IMR-90 (cell line): Measurements from ENCODE around the gene CAMK2B. TPM values are rescaled to one million over a fixed set of nuclear protein-coding genes. Genes with fewer than 3 reads are reported as not detected.

Experiments used
- FOS ChIP-seq: fragments of 150-350 bp; IDR thresholded peaks from 2 replicates; pipeline ENCODE4 v1.6.1; 2016; ENCODE audit warnings: low read depth, low read length
- MAFK ChIP-seq: IDR thresholded peaks from 2 replicates; pipeline ENCODE4 v1.6.1; 2012; ENCODE audit warnings: low read depth, low read length, improper control_type of control experiment
- MAZ ChIP-seq: IDR thresholded peaks from 2 replicates; pipeline ENCODE4 v1.6.1; 2012; ENCODE audit warnings: low read depth, mild to moderate bottlenecking, low read length, improper control_type of control experiment, moderate library complexity, borderline replicate concordance
- MXI1 ChIP-seq: IDR thresholded peaks from 2 replicates; pipeline ENCODE4 v1.6.1; 2012; ENCODE audit warnings: low read depth, mild to moderate bottlenecking, low read length, moderate library complexity, borderline replicate concordance
- POLR2A ChIP-seq: IDR thresholded peaks from 2 replicates; pipeline ENCODE4 v1.6.1; 2012; ENCODE audit warnings: mild to moderate bottlenecking, low read depth, low read length
- RCOR1 ChIP-seq: IDR thresholded peaks from 2 replicates; pipeline ENCODE4 v1.6.1; 2012; ENCODE audit warnings: mild to moderate bottlenecking, low read length, improper control_type of control experiment; ENCODE audit not compliant: insufficient replicate concordance
- polyA plus RNA-seq, 3 experiments: library from polyadenylated mRNA; depleted of rRNA; stranded (reverse); fragments of >200 nt; gene quantifications; 2 replicates each; pipeline ENCODE4 v1.2.3, GENCODE V29; 2012; ENCODE audit warnings: low replicate concordance in 1 of 3
- total RNA-seq: library from RNA; depleted of rRNA; stranded (reverse); fragments of >200 nt; gene quantifications from 2 replicates; pipeline ENCODE4 v1.2.3, GENCODE V29; 2012
- TF ChIP-seq, protein P1 (sequence below): conservative IDR thresholded peaks from 2 replicates; pipeline ENCODE4 v1.5.1; 2012; ENCODE audit warnings: mild to moderate bottlenecking, low read depth, low read length, improper control_type of control experiment

Gene CAMK2B
- total and polyA plus RNA-seq, 2 of the 4 experiments (the other 2 are of a cell fraction): 0.18 to 0.36 TPM

DNA sequence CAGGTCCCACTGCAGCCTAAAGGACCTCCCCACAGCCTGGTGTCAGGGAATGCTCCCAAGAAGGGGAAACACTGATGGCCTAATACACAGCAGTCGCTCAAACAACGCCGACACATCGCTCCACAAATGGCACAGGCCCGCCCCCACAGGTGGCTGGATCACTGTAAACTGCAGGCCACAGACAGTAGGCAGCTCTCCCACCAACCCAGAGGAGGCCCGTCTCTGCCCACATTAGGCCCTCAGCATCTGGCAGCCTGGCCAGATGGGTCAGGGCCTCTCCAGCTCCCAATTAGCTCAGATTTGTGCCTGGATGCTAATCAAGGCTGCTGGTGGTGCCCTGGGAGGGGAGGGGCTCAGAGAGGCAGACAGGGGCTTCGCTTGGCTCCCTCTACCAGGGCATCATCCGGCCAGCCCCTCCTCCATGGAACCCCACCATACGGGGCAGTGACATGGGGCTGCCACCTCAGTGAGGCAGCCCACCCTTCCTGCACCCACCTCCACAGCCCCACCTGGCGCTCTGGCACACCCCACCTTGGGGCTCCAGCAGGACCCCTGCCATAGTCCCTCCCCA lies 42.7 kb downstream of the CAMK2B start (continued):
- TF ChIP-seq, protein P1, sequence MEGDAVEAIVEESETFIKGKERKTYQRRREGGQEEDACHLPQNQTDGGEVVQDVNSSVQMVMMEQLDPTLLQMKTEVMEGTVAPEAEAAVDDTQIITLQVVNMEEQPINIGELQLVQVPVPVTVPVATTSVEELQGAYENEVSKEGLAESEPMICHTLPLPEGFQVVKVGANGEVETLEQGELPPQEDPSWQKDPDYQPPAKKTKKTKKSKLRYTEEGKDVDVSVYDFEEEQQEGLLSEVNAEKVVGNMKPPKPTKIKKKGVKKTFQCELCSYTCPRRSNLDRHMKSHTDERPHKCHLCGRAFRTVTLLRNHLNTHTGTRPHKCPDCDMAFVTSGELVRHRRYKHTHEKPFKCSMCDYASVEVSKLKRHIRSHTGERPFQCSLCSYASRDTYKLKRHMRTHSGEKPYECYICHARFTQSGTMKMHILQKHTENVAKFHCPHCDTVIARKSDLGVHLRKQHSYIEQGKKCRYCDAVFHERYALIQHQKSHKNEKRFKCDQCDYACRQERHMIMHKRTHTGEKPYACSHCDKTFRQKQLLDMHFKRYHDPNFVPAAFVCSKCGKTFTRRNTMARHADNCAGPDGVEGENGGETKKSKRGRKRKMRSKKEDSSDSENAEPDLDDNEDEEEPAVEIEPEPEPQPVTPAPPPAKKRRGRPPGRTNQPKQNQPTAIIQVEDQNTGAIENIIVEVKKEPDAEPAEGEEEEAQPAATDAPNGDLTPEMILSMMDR: no peak
- TF ChIP-seq MAZ: no peak
- TF ChIP-seq MXI1: no peak
- no peak for TF ChIP-seq RCOR1
- TF ChIP-seq MAFK: no peak
- TF ChIP-seq POLR2A: no peak
- TF ChIP-seq FOS: no peak
